Stimulated activated CD8-positive, alpha-beta memory T cell treated with anti-CD3 and anti-CD28 coated beads, Interleukin-4, amount 100 ng/mL, for 24 hours (primary cell): ENCODE data around the gene LYL1.

Experiments used
- DNase-seq: peaks from one replicate; pipeline ENCODE4 v3.0.0-alpha.2; 2020; ENCODE audit warnings: low read depth

LYL1 gene

DNA sequence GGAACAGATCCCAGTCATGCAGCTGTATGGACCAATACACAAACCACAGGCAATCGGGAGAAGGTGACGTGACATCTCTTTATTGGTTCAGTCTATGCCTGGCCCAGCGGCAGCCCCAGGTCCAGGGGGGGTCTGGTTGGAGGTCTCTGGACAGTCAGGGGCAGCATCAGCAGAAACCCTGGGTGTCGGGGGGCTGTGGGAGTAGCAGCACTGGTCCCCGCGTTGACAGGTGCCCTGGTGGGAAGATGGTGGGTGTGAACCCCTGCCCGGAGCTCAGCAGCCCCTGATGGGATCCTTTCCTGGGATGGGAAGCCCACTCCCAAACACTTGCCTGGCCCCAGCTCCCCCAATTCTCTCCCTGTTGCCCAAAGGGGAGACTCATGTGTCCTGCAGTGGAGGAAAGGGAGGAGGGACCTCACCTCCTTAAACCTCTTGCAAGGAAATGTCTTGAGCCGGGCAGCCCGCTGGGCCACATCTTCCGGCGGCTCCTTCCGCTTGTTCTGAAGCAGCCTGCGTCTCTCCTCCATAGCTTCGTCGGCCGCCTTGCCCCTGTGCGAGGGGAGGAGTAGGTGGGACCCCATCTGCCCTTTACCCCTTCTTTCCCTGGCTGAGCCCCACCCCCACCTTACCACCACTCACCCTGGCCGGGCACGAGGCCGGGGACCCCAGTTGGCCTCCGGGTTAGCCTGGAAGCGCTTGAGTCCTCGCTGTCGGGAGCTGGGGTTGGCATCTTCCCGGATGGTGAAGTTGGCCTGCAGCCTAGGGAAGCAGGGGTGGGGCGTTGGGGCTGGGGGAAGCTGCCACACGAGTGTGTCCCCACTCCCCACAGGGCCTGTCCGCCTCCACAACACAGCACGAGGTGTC lies 2.4 kb upstream of the LYL1 start:
- no peak for DNase-seq

GRCh38 chr19:13104360-13104847 lies 1.7 kb upstream of the LYL1 start:
- peak; percentile 59 for DNase-seq

GRCh38 chr19:13103581-13104359 lies 1.1 kb upstream of the LYL1 start:
- DNase-seq = no peak

- DNase-seq = no peak
Measured at GRCh38 chr19:13102416-13102665, 317 bp downstream of the LYL1 start.

DNA sequence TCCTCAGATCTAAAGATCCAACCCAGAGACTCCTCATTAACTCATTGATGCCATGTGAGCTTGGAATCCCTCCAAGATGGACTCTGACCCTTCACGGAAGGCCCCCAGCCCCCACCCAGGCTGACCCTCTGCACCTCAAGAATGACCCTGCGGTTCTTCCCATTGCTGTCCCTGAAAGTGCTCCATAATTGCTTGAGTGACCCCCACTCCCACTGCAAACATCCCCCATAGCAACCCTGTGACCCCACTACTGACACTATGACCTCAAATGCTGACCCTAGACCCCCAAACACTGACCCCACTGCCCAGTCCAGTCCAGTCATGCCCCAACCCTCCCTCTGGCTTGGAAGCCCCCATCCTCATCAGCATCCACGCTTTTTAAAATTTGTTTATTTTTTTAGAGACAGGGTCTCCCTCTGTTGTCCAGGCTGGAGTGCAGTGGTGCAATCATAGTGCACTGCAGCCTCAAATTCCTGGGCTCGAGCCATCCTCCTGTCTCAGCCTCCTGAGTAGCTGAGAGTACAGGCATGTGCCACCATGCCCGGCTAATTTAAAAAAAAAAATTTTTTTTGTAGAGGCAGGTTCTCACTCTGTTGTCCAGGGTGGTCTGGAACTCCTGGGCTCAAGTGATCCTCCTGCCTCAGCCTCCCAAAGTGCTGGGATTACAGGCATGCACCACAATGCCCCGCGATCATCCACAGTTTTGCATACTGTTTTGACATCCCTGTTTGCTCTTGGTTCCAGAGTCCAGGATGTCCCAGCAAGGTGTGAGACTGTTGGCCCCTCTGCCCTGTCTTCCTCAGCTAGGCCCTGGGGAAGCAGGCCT lies 855 bp downstream of the LYL1 start:
- no peak for DNase-seq

- no peak for DNase-seq
Measured at GRCh38 chr19:13100841-13101589, 1.6 kb downstream of the LYL1 start.

DNA sequence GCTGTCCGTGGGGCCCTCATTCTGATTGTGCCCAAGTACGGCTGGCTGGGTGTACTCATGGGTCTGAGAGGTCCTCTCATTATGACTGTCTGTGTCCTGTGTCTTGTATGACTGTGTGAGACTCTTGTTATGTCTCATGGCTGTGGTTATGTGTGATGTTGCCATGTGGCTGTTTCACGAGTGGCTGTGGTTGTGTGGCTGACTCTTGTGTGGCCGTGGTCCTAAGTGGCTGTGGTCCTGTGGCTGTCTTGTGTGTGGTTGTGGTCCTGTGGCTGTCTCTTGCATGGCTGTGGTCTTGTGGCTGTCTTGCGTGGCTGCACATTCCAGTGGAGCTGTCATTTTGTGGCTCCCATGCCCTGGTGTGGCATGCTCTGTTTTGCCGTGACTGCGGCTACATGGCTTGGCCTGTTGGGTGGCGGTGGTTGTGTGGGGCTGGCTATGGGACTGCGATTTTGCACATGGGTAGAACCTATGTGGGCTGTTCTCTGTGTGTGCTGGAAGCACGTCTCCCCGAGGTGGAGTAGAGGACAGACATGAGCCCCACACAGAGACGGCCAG lies 2.5 kb downstream of the LYL1 start:
- DNase-seq = no peak

DNA sequence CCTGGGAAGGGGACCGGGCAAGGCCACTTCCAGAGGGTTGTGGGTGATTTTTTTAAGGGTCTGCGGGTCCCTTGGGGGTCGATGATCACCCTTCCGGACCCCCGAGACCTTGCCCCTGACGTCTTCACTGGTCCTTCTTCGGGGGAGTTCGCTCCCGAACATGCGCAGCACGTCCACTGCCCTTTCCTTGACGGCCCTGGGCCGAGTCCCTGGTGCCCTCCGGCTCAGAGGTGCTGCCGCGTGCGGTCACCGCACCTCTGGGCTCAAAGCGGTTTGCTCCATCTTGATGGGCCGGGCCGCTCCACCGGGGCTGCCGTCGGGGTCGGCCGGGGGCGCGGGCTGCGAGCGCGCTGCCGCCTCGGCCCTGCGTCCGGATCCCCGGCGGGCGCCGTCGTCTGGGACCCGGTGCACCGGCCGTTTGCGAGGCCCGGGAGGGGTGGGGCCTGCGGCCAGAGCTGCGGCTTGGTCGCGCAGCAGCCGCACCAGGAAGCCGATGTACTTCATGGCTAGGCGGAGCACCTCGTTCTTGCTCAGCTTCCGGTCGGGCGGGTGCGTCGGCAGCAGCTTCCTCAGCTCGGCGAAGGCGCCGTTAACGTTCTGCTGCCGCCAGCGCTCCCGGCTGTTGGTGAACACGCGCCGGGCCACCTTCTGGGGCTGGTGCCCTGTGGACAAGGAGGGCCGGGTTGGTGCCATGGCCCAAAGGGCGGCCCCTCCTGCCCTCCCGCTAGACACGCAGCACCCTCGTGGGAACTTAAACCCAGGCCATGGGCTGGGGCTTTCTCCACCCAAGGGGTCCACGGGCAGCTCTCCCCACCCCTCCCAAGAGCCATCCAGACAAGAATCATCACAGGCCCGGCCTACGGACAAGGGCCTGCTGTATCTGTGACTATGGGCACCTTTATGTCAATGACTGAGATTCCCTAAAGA lies 3.3 kb downstream of the LYL1 start:
- peak; percentile 65 for DNase-seq

DNA sequence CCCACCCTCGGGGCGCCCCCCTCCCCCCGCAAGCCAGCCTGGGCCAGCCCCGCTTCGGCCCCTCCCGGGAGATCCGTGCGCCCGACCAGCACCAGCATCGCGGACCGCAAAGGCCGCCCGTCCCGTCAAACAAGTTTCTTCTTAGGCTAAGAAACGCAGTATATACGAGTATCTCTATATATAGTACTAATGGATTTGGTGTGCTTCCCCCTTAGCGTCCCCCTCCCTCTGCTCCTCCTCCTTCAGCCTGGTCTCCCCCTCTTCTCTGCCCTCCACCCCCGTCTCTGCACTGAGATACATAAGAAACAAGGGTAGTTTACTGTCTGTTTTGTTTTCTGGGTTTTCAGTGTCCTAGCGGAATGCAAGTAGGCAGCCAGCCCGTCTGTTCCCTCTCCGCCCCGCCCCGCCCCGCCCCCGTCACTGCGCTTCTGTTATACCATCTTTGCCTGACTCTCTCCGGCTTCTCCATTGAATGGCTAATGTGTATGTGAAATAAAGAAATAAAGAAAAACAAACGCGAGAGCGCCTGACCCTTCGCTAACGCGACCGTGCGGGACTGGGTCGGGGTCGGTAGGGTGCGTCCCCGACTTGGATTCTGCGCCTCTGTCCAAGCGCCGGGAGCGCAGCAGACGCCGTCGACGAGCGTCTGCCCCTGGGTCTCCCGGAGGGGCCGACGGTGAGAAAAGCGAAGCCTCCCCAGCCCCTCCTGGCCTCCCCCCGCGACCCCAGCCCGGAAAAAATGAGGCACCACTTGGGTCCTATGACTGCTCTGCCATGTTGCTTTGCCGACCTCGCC lies 4.2 kb downstream of the LYL1 start:
- no peak for DNase-seq

DNA sequence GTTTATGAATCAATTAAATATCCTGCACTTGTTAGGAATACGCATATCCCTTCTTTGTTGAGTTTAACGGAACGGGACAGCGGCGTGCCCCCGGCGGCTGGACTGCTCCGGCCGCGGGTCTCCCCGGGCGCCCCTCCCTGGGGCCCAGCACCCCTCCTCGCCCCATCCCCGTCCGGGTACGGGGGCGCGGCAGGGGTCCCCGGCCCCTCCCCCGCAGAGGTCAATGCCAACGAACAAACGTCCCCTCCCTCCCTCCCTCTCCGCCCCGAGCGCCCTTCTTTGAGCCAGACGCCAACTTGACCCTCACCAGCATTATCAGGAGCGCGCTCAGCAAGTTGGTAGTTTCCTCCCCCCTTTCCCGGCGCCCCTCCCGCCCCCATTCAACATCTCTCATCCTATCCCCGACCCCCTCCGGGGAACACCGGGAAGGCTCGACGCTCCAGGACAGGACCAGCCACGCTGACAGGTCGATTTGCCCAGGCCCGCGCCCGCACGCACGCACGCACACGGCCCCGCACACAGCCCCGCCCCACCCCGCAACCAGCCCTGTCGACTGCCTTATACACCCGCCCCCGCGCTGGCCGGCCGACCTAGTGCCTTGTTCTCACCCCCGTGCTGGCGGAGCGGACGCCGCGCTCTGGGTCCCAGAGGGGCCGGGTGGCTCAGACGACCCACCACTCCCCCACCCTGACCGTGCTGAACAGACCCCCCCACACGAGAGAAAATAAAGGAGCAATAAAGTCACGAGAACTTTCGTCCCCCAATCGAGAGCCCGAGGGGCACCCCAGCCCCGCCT lies 5.0 kb downstream of the LYL1 start:
- DNase-seq = no peak

DNA sequence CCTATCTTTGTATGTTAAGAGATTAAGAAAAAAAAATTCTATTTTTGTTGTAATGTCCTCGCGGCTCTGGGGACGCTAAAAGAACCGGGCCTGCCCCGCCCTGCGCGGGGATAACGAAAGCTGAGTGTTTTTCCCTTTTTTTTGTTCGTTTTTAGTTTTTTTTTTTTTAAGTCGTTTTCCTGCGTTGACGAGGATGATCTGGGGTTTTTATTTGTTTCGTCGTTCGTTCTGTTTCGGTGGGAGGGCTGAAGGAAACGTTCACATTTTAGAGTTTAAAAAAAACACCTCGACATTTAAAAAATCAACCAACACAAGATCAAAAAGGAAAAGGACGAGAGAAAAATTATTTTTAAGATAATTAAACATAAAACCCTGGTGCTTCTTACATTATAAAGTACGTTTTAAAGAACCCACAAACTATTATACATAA lies 5.6 kb downstream of the LYL1 start:
- DNase-seq = no peak

DNA sequence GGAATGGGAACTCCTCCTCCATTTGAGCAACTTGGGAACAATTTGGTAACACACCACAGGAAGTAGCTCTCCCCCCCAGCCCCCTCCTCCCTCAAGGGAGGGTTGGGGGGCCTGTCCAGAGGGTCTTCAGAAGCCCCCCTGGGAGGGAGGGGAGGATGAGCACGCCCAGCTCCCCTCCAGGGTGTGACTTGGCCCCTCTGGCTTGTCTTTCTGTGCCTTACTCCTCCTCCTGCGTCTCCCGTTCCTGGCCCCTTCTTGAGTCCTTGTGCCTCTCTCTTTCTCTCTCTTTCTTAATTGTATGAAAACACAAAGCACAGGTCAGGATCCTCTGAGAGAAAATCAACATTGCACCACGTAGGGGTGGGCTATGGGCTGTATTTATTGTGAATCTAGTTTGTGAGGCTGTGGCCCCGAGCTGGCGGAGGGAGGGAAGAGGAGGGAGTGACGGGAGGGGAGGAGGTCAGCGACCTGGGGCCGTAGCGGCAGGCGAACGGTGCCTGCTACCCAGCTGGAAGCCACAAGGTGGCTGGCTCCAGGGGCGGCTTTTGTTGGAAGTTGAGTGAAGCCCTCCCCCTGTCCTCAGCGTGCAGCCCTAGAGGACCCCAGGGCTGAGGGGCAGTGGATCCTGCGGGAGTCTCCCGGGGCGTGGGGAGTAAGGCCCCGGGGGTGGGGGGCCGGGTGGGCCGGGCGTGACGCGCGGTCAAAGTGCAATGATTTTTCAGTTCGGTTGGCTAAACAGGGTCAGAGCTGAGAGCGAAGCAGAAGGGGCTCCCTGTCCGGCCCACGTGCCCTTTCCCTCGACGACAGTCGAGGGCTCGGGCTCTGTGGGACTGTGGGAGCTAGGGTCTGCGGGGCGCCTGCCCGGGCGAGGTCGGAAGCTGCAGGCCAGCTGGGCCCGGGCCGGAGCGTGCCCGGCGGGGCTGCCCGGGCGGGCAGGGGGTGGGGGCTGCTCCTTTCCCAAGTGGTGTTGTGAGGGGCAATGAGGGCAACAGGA lies 6.4 kb downstream of the LYL1 start:
- no peak for DNase-seq

GRCh38 chr19:13095393-13095784 lies 7.3 kb downstream of the LYL1 start:
- DNase-seq = no peak

- DNase-seq = no peak
Measured at GRCh38 chr19:13094771-13095392, 7.8 kb downstream of the LYL1 start.

- DNase-seq = no peak
Measured at GRCh38 chr19:13094106-13094504, 8.6 kb downstream of the LYL1 start.

- DNase-seq = peak; percentile 62
Measured at GRCh38 chr19:13093407-13094105, 9.1 kb downstream of the LYL1 start.
